PFSK-1 (cell line): ENCODE data around the gene FBXO21.

Experiments used
- FOXP2 ChIP-seq: optimal IDR thresholded peaks from 2 replicates; pipeline ENCODE3; 2011; ENCODE audit warnings: borderline replicate concordance, control low read depth, inconsistent platforms; ENCODE audit not compliant: insufficient read depth; ENCODE audit errors: extremely low read length, extremely low read depth
- POLR2AphosphoS5 ChIP-seq: IDR thresholded peaks from 2 replicates; pipeline ENCODE4 v1.6.1; 2012; ENCODE audit warnings: low read depth, mild to moderate bottlenecking, control low read depth, low read length, moderate library complexity
- REST ChIP-seq, 2 experiments: IDR thresholded peaks; 2 replicates each; pipeline versions ENCODE4 v1.6.1 to v1.8.0; 2011 to 2012; ENCODE audit warnings: low read depth in 2 of 2, low read length in 2 of 2, control low read depth in 1 of 2, inconsistent platforms in 1 of 2, mild to moderate bottlenecking in 1 of 2, moderate library complexity in 1 of 2; ENCODE audit not compliant: insufficient read depth in 1 of 2
- SIN3A ChIP-seq: IDR thresholded peaks from 2 replicates; pipeline ENCODE4 v1.6.1; 2012; ENCODE audit warnings: mild to moderate bottlenecking, low read length, moderate library complexity, borderline replicate concordance; ENCODE audit not compliant: insufficient read depth
- TAF1 ChIP-seq: IDR thresholded peaks from 2 replicates; pipeline ENCODE4 v1.6.1; 2012; ENCODE audit warnings: low read length, control low read depth, borderline replicate concordance; ENCODE audit not compliant: insufficient read depth

FBXO21 gene

DNA sequence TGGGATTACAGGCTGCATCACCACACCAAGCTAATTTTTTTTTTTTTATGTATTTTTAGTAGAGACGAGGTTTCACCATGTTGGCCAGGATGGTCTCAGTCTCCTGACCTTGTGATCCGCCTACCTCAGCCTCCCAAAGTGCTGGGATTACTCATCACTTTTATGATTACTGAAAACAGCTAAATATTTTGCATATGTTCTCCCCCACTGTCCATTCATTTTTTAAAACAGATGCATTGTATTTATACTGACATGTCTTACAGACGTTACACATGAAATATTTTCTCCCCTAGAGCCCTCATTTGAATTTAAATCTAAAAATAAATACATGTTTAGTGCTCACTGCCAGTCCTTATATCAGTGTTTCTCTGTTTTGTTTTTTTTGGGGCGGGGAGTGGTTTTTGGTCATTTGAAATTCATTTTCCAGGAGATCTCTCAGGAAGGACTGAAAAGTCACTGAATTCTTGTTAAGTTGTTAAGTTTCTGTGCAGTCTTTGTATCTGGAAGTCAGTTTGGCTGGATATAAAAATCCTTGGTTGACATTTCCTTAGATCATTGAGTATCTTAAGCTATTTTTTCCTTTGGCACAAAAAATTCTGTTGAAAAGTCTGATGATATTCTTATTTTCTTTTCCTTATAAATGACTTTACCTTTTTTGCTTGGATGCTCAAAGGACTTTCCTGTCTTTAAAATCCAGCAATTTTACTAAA lies 9.4 kb downstream of the FBXO21 start:
- TF ChIP-seq SIN3A (no peak), REST (IDR thresholded peaks at IDR 0.05; ENCODE audit: insufficient read depth in 1 of 2, low read depth in 2 of 2, low read length in 2 of 2) (no peak), POLR2AphosphoS5 (no peak), FOXP2 (no peak), TAF1 (no peak)

GRCh38 chr12:117178745-117179144 lies 11.5 kb downstream of the FBXO21 start:
- TF ChIP-seq POLR2AphosphoS5 (no peak), REST (IDR thresholded peaks at IDR 0.05; ENCODE audit: insufficient read depth in 1 of 2, low read depth in 2 of 2, low read length in 2 of 2) (no peak)

- TF ChIP-seq TAF1, result no peak
- TF ChIP-seq FOXP2, result no peak
- TF ChIP-seq REST (IDR thresholded peaks at IDR 0.05; ENCODE audit: insufficient read depth in 1 of 2, low read depth in 2 of 2, low read length in 2 of 2), result no peak
- TF ChIP-seq SIN3A, result no peak
- TF ChIP-seq POLR2AphosphoS5, result no peak
These were observed 12.0 kb downstream of the FBXO21 start for GRCh38 chr12:117178301-117178700.

DNA sequence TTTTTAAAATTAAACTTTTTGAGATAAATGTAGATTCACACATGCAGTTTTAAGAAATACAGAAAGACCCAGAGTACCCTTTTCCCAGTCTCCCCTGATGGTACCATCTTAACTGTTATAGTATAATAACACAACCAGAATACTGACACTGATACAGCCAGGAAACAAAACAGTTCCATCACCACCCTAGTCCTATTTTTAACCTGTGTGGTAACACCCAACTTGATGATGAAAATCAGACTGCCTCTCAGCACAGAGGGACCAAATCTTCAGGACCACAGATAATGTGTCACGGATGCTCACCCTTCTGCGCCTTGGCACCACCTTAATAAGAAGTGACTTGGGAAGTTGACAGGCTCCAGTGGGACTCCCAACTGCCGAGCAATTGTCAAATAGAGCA lies 18.1 kb downstream of the FBXO21 start:
- no peak for TF ChIP-seq FOXP2
- TF ChIP-seq SIN3A, result no peak
- TF ChIP-seq REST (IDR thresholded peaks at IDR 0.05; ENCODE audit: insufficient read depth in 1 of 2, low read depth in 2 of 2, low read length in 2 of 2), result no peak
- no peak for TF ChIP-seq TAF1
- no peak for TF ChIP-seq POLR2AphosphoS5

- TF ChIP-seq POLR2AphosphoS5, result no peak
These were observed 18.6 kb downstream of the FBXO21 start for GRCh38 chr12:117171499-117172162.
